Activated CD4-positive, alpha-beta T cell treated with anti-CD3 and anti-CD28 coated beads, Interleukin-2, Interleukin-4, amounts not matched to agents 100 ng/mL and 50 ng/mL, durations not matched to agents 16 hours and 8 hours (primary cell): Measurements from ENCODE around the gene NETO2.
"Not testable (repeated sequence)": the region's sequence is repeated elsewhere in the genome, so short reads cannot be mapped to it uniquely, and the experiment has no call there.

ENCODE experiments used
- DNase-seq: peaks from one replicate; pipeline ENCODE4 v3.0.0-alpha.2; 2020; ENCODE audit warnings: low spot score

Gene NETO2

GRCh38 chr16:47143677-47144558 is at the start of gene NETO2:
TSS of gene NETO2 (minus strand) at chr16:47143945. CDS start at chr16:47143612, 333 bp downstream.
- DNase-seq = peak; percentile 61

GRCh38 chr16:47182318-47182717 is 38.6 kb upstream of the NETO2 start:
- no peak for DNase-seq

- not testable (repeated sequence) for DNase-seq
Observed at GRCh38 chr16:47181066-47181465, 37.3 kb upstream of the NETO2 start.

GRCh38 chr16:47180073-47180472 is 36.3 kb upstream of the NETO2 start:
- no peak for DNase-seq

GRCh38 chr16:47175152-47175551 is 31.4 kb upstream of the NETO2 start:
- DNase-seq = no peak

GRCh38 chr16:47162670-47163420 is 19.1 kb upstream of the NETO2 start:
- no peak for DNase-seq

GRCh38 chr16:47161464-47161863 is 17.7 kb upstream of the NETO2 start:
- DNase-seq = no peak

GRCh38 chr16:47160422-47160821 is 16.7 kb upstream of the NETO2 start:
- DNase-seq = no peak

- no peak for DNase-seq
Observed at GRCh38 chr16:47158992-47159391, 15.2 kb upstream of the NETO2 start.

- no peak for DNase-seq
Observed at GRCh38 chr16:47156680-47157215, 13.0 kb upstream of the NETO2 start.

- DNase-seq = not testable (repeated sequence)
Observed at GRCh38 chr16:47152501-47152900, 8.8 kb upstream of the NETO2 start.

GRCh38 chr16:47150067-47150466 is 6.3 kb upstream of the NETO2 start:
- DNase-seq = no peak

- no peak for DNase-seq
Observed at GRCh38 chr16:47144559-47144877, 773 bp upstream of the NETO2 start.

GRCh38 chr16:47142821-47143676 is 696 bp downstream of the NETO2 start:
- peak; percentile 75 for DNase-seq

- no peak for DNase-seq
Observed at GRCh38 chr16:47142486-47142820, 1.3 kb downstream of the NETO2 start.

GRCh38 chr16:47141773-47142485 is 1.8 kb downstream of the NETO2 start:
- DNase-seq = peak; percentile 94

- no peak for DNase-seq
Observed at GRCh38 chr16:47140686-47141085, 3.1 kb downstream of the NETO2 start.

GRCh38 chr16:47139561-47140185 is 4.1 kb downstream of the NETO2 start:
- no peak for DNase-seq

- not testable (repeated sequence) for DNase-seq
Observed at GRCh38 chr16:47137925-47138324, 5.8 kb downstream of the NETO2 start.

GRCh38 chr16:47136099-47136842 is 7.5 kb downstream of the NETO2 start:
- DNase-seq = peak; percentile 63
